ENCODE results near the gene SPINK5.
"Not testable (repeated sequence)": the region's sequence is repeated elsewhere in the genome, so short reads cannot be mapped to it uniquely, and the experiment has no call there.

The SPINK5 gene, protein sequence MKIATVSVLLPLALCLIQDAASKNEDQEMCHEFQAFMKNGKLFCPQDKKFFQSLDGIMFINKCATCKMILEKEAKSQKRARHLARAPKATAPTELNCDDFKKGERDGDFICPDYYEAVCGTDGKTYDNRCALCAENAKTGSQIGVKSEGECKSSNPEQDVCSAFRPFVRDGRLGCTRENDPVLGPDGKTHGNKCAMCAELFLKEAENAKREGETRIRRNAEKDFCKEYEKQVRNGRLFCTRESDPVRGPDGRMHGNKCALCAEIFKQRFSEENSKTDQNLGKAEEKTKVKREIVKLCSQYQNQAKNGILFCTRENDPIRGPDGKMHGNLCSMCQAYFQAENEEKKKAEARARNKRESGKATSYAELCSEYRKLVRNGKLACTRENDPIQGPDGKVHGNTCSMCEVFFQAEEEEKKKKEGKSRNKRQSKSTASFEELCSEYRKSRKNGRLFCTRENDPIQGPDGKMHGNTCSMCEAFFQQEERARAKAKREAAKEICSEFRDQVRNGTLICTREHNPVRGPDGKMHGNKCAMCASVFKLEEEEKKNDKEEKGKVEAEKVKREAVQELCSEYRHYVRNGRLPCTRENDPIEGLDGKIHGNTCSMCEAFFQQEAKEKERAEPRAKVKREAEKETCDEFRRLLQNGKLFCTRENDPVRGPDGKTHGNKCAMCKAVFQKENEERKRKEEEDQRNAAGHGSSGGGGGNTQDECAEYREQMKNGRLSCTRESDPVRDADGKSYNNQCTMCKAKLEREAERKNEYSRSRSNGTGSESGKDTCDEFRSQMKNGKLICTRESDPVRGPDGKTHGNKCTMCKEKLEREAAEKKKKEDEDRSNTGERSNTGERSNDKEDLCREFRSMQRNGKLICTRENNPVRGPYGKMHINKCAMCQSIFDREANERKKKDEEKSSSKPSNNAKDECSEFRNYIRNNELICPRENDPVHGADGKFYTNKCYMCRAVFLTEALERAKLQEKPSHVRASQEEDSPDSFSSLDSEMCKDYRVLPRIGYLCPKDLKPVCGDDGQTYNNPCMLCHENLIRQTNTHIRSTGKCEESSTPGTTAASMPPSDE

DNA sequence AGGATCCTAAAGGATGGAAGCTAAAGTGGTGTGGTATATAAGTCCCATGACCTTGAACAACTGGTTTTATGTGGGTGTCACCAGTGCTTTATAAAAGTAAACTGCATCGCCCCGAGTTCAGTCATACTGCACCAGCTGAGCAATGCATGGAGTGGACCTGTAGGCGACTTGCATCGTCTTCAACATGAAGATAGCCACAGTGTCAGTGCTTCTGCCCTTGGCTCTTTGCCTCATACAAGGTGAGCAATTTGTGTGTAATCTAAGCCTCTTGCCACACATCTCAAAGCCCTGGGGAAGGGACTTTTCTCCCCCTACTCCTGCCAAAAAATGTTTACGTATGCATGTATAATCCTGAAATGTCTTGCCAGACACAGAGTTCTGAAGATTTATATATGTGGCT, at the start of gene SPINK5:
Gene SPINK5, plus strand, starts transcription at position 120 of the 400 bp plus-strand sequence. Its CDS starts 65 bp downstream, at position 185.
- no peak for DNase-seq (ENCODE audit: low read depth)

DNA sequence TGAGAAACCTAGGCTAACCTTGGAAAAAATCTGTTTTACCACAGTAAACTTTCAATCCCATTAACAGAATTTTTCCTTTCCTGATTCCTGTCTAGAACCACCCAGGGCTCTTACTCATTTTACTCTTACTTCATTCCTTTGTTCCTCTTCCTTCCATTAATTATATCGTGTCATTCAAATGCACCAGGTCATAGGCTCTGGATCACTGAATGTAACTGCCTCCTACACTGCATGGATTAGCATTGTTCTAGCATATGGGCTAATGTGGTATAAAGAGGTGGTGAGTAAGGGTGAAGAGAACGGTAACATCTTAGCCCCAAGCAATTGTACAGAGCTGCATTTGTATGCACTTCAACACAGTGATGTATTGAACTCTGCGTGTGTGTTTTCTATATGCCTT, 49.5 kb upstream of the SPINK5 start:
- no peak for DNase-seq (ENCODE audit: low read depth)

DNA sequence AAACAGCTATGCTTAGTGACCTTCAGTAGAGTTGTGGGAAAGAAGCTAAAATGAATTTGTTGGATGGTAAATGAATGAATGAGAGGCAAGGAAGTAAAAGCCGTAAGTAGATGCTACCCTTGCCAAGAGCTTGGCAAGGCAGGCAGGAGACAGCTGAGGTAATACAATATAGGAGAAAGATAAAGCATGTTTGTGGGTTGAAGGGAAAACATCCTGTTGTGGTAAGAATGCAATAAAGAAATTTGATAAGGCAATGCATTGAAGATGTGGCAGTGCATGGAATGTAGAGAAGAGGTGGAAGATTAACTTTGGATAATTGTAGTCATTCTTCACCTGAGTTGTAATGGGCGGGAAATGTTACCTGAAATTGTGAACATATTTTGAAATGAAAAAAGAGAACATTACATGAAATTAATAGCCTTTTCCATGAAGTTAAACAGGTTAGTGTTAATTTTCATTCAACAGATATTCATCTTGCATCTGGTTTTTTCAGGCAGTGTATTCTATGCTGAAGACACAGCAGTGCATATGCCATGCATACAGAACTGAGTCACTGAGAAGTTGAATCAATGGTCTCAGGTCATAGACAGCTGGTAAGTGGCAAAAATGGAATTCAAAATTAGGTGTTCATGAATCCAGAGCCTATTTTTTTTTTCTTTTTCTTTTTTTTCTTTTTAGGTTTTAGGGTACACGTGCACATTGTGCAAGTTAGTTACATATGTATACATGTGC, 43.4 kb upstream of the SPINK5 start:
- no peak for DNase-seq (ENCODE audit: low read depth)

DNA sequence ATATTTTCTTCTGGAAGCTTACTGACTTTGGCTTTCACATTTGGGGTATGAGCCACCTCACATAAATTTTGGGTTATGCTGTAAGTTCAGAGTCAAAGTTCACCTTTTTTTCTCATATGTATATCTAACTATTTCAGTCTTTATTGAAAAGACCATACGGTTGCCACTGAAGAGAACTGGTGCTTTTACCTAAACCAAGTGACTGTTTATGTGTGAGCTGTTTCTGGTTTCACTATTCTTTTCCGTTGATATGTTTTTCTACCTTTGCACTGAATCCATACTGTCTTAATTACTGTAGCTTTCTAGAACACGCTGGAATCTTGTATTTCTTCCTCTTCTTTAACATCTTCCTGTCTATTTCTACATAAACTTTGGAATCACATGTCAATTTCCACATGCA, 36.3 kb upstream of the SPINK5 start:
- no peak for DNase-seq (ENCODE audit: low read depth)

DNA sequence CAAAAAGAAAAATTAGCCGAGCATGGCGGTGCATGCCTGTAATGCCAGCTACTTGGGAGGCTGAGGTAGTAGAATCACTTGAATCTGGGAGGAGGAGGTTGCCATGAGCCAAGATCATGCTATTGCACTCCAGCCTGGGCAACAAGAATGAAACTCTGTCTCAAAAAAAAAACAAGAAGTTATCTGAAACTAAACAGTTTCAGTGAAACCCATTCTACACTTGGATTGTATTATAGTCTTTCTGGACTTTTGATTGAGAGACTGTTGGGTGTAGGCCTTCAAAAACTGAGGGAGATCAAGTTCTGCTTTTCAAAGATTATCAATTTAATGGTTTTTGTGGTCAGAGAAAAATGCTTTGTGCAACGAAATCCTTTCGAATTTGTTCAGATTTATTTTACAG, 34.6 kb upstream of the SPINK5 start:
- no peak for DNase-seq (ENCODE audit: low read depth)

DNA sequence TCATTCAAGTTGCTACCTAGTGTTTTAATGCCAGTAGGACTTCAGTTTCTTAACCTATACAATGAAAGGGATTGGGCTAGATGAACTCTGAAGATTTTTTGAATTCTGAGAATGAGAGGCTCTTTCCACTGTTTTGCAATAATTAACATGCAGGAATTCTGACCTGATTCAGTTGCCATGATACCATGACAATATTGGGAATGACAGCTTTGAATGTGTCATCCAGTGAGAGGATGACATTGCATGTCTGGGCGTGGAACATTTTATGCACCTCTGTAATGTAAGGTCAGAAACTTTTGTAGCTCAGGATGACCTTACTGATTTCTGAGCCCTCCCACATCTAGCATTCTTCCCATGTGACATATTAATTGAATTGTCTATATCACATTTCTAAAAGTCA, 30.6 kb upstream of the SPINK5 start:
- no peak for DNase-seq (ENCODE audit: low read depth)

DNA sequence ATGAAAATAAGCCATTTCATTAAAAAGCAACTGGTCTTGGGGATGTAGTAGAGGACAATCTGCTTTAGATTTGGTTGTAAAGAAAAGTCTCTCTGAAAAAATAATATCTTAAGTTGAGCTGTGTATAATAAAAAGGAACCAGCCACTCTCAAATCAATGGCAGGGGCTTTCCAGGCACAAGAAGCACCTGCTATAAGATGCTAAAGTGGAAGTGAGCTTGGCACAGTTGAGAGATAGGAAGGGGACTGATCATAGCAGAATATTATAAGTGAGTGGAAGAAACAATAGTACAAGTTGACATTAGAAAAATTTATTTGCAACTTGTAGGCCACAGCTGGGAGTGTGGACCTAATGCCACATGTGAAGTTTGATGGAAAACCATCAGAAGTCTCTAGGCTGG, 28.1 kb upstream of the SPINK5 start:
- DNase-seq (ENCODE audit: low read depth): no peak

DNA sequence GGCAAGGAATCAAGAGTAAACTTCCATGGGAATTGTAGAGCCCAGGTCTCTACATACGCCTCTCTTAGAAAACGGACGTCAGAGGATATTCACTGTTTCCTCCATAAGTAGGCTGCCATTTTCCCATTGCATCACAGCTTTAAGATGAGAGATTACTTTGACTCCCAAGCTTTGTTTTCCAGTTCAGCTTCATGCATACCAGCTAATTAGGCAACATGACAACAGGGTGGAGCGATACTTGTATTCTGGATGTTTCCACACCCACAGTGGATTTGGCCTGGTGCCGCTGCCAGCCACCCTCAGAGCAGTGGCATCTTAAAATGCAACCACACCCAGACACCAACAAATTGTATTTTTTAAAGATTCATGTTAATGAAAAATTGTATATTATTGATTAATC, 20.9 kb upstream of the SPINK5 start:
- DNase-seq (ENCODE audit: low read depth): no peak

DNA sequence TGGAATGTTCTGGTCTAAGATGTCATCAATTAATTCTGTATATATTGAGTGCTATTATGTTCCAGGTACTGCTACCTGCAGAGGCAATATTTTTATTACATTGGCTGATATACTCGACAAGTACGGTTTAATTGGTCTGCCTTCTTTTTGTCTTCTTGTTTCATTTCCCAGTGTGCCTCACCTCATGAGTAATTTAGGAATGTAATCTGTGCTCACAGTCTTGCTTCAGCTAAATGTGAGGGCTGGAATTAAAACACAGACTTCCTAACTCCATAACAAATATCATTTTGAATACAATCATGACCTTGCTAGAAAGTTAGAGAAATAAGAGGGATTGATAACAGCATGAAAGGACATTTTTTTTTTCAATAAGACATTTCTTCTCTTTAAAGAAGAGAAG, 20.1 kb upstream of the SPINK5 start:
- no peak for DNase-seq (ENCODE audit: low read depth)

DNA sequence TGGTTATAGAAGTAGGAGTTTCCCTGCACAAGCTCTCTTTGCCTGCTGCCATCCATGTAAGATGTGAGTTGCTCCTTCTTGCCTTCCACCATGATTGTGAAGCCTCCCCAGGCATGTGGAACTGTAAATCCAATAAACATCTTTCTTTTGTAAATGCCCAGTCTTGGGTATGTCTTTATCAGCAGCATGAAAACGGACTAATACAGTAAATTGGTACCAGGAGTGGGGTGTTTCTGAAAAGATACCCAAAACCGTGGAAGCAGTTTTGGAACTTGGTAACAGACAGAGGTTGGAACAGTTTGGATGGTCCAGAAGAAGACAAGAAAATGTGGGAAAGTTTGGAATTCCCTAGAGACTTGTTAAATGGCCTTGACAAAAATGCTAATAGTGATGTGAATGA, 8.6 kb upstream of the SPINK5 start:
- DNase-seq (ENCODE audit: low read depth): not testable (repeated sequence)

DNA sequence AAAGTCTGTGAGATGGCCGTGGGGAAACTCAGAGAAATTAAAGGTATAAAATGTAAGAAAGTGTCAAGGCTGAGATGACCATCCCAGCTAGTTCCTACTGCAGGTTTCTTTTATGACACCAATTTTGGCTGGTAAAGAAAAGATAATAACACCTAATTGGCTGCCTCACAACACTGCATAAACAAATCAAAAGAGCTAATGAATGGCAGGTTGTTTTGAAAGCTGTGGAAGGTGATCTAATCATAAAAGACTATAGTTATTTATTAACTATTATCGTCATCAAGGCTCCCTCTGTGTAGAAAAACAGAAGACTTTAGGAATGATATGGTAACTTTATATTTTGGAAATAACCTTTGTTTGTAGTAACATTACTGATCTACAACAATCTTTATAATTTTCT, 3.5 kb upstream of the SPINK5 start:
- no peak for DNase-seq (ENCODE audit: low read depth)

DNA sequence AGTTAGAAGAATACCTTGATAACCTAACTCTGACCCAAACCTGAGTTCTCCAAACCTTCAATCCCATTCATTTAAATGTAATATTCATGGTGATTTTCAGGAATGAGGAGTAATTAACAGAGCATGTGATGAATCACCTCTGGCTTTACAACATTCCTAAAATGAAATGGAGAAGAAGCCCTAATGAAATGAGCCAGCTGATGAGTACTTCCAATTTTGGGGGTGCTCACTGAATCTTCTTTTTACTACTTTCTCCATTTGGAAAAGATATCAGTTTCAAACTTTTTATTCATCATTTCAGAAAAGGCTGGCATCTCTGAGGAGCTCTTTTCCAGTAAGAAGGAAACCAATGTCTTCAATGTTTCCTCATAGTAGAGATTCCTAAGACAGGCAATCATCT, 2.9 kb upstream of the SPINK5 start:
- no peak for DNase-seq (ENCODE audit: low read depth)

DNA sequence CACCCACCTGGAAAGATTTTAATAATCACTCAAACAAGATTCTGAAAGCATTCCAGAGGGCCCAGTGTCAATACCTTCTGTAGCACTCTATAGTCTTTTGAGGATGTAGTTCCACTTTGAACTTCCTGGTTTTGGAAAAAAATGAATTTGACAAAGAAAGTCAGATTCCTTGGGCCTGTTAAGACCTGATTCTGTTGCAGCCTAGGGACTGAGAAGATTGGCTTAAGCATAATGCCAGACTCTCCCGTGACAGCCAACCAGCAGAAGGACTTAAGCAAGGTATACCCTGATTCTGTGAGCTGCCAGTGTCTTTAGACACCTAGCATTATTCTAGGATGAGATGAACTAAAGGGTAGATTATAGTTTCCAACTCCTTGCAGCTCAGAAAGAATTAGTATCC, 6.8 kb downstream of the SPINK5 start:
- DNase-seq (ENCODE audit: low read depth): no peak

DNA sequence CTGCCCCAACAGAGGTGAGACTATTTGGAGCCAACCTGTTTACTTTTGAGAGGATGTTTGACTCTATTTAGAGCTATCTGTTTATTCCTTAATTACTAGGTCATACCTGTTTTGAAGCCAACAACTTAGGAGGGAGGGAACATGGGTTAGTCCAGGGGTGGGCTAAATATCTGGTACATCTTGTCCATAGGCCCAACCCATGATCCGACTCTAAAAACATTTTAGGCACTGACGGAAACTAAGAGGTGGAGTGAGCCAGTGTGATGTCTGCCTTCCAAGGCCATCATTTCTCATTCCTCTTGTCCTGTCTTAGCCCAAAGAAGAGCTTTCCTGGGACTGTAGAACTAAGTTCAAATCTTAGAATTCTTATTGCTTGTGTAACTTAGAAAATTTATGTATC, 8.4 kb downstream of the SPINK5 start:
- no peak for DNase-seq (ENCODE audit: low read depth)

DNA sequence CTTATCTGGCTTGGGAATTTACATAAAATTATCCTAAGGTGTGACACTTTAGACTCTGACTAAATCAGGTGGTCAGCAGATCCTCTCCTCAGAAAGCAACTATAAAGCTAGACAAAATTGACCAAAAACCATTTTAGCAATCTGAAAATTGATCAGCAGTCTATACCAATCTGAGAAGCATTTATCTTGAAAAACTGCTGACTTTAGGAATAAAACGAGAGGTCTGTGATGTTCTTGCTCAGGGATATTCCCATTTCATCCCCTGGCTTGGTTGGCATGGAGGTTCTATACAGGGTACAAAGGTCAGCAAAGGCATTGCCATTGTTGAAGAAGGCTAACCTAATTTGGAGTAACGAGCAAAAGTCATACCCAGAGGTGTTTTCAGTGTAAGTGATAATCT, 11.7 kb downstream of the SPINK5 start:
- DNase-seq (ENCODE audit: low read depth): no peak

DNA sequence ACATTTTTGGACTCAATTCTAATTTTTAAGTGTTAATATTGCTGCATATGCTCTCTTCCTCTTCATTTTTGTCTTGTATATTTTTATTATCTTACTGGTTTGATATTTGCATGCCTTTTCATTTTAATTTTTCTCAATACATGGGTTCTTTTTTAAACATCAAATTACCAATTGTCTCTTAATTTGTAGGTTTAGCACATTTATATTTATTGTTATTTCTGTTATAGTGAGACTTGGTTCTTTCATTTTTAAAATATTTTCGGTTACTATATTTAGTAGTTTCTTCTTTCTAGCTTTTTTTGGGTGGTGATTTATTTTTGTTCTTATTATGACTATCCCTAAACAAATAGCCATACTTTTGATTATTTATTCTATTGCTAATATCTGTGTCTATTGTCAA, 19.4 kb downstream of the SPINK5 start:
- DNase-seq (ENCODE audit: low read depth): no peak

DNA sequence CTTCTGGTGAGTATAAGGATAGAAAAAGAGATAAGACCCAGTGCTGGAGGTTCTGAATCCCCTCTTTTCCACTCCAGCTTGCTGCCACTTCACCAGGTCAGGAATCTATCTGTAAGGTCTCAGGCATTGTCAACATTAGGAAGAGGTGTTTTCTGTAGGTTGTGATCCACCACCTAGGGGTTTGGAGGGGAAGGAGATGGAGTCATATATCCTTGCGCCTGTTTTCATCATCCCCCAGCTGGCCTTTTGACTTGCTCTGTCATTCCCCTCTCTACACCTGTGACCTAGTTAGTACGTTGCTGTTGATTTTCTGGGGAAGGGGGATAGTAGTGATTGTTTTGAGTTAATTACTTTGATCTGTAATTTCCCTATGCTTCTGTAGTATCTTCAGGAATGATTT, 20.5 kb downstream of the SPINK5 start:
- DNase-seq (ENCODE audit: low read depth): no peak

DNA sequence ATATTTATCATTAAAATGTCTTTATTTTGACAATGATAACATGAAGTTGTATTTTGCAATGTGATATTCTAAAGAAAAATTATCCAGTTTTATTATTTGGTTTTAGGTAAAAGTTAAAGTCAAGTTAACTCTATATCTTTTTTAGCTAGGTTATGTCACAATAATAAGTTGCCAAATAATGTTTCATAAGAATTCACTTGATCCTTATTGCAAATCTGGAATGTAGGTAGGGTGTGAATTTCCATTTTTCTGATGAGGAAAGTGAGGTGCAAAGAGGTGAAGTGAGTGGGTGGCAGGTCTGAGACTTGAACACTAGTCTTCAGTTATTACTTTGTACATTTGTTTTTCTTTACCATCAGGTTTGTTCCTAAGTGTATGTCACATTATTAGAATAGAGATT, 21.5 kb downstream of the SPINK5 start:
- no peak for DNase-seq (ENCODE audit: low read depth)

DNA sequence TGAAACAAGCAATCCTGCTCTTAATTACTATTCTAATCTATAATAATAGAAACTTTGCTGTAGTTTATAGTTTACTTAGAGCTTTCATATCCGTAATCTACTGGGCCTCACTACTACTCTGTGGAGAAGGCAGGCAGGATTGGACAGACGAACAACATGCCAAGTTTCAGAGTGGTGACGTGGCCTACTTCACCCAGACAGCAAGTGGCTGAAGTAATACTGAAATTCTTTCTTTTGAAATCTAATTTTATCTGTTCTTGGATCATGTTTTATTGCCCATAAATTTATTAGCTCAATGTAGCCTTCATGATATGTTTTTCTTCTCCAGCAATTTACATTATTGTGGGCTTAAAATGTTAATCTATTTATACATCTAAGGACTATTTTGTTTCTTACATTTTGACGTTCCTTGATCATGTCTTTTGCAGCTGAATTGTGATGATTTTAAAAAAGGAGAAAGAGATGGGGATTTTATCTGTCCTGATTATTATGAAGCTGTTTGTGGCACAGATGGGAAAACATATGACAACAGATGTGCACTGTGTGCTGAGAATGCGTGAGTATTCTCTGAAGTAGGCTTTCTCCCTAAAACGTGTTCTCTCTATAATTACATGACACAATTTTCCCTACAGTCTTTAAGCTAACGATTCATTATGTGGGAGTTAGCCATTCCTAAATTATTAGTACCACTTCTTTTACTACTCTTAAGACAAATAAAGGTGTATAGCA, 22.4 kb downstream of the SPINK5 start:
- DNase-seq (ENCODE audit: low read depth): no peak

DNA sequence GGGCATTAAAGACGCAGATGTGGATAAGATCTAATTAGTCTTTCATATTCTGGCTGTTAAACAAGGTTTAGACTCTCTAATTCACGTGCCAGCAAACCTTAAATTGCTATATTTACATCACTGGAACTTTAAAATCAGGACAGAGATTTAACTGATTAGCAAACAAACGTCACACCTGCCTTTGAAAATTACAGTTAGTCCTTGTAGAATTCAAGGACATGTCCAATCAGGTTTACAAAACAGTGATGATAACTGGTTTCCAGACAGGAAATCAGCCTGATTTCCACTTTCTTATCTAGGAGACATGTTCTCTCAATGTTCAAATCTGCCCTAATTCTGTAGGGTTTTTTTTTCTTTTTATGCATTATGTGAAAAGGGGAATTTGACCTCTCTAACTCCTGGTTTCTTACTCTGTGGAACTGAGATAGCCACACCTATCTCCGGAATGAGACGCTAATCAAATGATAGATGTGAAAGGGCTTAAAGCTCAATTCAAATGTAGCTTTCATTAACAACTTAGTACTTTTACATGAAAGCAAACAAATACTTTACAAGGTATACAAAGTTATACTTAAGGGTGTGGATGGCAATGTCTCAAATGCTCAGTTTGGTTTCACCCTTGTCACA, 26.5 kb downstream of the SPINK5 start:
- no peak for DNase-seq (ENCODE audit: low read depth)

DNA sequence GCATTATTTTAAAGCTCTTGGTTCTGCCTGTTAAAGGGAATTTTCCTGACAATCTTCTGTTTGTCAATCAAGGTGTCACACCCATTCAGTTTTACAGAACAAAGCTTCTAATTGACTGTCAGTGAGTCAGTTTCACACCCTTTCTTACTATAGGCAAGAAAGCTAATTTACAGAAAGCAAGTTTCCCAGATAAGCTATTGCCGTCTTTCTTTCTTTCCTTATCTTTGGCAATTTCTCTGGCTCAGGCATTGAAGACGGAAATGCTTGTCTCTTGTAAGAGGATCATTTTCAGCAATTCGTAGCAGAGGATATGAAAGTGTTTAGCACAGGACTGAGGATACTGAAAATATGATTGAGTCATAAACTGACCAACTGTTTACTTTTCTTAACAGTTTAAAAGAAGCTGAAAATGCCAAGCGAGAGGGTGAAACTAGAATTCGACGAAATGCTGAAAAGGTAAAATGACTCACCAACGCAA, 27.0 kb downstream of the SPINK5 start:
- no peak for DNase-seq (ENCODE audit: low read depth)
